Urothelium cell line (cell line): ENCODE data around the gene DNAH17.
A peak's percentile ranks its signal among the peaks of the same experiment; 100 is the strongest.

Source experiments
- DNase-seq: peaks from one replicate; pipeline ENCODE4 v3.0.0; 2011; ENCODE audit warnings: low spot score, mixed read lengths
- FAIRE-seq: peaks from 2 replicates; lab custom pipeline; 2011; peaks lifted over from hg19 to GRCh38; lab: Jason Lieb, UNC

DNAH17 gene

DNA sequence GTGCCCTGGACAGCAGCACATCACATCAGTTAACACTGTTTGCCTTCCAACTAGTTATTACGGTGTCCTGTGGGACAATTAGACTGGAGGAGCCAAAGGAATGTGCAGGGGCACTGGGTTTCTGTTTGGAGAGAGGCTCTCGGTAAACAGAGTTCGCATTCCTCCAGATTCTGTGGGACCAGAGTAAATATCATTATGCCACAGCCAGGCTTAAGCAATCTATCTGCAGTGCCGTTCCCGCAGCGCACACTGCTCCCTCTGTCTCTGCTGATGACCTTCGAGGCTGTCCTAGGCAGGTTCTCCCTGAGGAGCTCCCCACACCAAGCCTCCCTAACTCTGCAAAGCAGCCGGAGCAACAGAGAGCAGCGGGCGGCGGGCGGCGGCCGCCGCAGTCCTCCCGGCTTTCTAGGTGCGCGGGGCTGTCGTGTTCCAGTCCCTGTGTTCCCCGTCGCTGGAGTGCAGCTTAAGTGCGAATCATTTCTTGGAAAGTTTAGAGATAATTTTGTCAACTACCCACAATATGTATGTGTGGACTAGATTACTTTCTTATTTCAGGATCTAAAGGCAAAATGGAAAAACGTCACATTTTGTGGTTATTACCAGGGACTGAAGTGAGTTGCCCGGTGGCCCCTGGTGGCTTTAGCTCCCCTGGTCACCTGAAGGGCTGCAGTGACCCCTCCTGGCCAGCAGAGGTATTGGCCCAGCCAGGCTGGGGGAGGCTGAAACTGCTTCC is 155.5 kb downstream of the DNAH17 start:
- FAIRE-seq (no peak), DNase-seq (peak; percentile 89)

- DNase-seq (no peak), FAIRE-seq (no peak)
These were observed 156.1 kb downstream of the DNAH17 start for GRCh38 chr17:78421084-78421533.

GRCh38 chr17:78419970-78420815 is 157.0 kb downstream of the DNAH17 start:
- no peak for DNase-seq
- FAIRE-seq, result no peak

DNA sequence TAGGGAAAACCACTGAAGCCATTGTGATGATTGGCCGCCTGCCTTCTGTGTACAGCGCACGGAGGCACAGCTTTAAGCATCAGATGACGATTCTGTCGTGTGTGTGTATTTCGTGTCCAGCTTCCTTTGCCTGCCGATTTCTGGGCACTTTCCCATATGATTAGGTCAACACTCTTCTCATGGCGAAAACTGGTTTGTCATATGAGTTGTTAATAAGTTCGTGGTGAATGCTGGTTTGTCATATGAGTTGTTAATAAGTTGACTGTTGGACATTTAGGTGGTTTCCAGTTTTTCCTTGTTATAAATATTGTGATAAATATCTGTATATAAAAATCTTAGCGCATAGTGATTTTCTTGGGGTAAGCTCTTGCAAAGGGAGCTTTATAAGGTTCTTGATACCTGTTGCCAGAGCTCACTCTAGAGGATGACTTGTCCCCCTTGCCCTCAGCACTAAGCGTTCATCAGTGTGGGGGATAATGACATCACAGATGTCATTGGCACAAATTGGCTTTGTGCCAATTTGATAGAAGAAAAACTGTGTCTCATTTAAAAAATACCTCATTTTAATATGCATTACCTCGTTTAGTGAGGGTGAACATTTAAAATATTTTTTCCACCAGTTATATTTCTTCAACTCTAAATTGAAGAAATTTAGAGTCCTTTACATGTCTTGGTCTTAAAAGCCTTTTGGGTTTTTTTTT is 158.7 kb downstream of the DNAH17 start:
- no peak for DNase-seq
- FAIRE-seq, result no peak

- DNase-seq (no peak), FAIRE-seq (peak; percentile 9)
These were observed 159.7 kb downstream of the DNAH17 start for GRCh38 chr17:78417531-78417909.

GRCh38 chr17:78416791-78417530 is 160.2 kb downstream of the DNAH17 start:
- FAIRE-seq (no peak), DNase-seq (no peak)

- no peak for FAIRE-seq
These were observed 161.1 kb downstream of the DNAH17 start for GRCh38 chr17:78415821-78416711.

GRCh38 chr17:78414178-78415162 is 162.7 kb downstream of the DNAH17 start:
- FAIRE-seq (peak; percentile 67), DNase-seq (no peak)

More at GRCh38 chr17:78415821-78416711, 161.1 kb downstream of the DNAH17 start:
- no peak for DNase-seq

- DNase-seq (peak; percentile 35), FAIRE-seq (no peak)
These were observed 164.8 kb downstream of the DNAH17 start for GRCh38 chr17:78412403-78412802.

DNA sequence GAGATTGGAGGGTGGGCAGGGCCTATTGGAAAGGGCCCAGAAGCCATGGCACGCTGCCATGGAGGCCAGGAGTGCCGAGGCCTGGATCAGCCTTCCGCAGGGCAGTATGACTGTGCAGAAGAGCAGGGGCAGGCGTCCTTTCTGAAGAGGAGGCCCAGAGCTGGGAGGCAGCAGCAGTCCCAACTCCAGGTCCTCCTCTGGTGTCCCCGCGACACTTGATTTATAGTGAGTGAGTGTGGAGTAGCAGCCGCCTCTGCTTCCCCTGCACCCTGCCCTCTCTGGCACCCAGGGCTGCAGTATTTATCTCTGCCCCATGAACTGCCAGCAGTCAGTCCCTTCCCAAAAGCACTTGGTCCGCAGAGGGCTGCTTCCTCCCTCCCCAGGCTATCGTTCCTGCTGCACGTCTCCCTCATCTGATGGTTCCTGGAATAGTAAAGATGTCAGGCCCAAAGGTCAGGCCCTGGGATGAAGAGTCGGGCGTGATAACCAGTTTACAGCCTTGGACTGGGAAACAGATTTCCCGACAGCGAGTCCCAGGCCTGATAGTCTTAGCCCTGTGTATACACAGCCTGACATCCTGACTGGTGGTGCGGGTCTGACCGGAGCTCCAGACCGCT is 165.8 kb downstream of the DNAH17 start:
- FAIRE-seq (no peak), DNase-seq (no peak)

GRCh38 chr17:78409191-78409928 is 167.8 kb downstream of the DNAH17 start:
- DNase-seq (no peak), FAIRE-seq (no peak)

GRCh38 chr17:78408476-78409050 is 168.6 kb downstream of the DNAH17 start:
- no peak for FAIRE-seq
- no peak for DNase-seq

GRCh38 chr17:78407387-78408000 is 169.7 kb downstream of the DNAH17 start:
- no peak for DNase-seq
- no peak for FAIRE-seq

- DNase-seq (no peak), FAIRE-seq (no peak)
These were observed 170.3 kb downstream of the DNAH17 start for GRCh38 chr17:78406920-78407319.

DNA sequence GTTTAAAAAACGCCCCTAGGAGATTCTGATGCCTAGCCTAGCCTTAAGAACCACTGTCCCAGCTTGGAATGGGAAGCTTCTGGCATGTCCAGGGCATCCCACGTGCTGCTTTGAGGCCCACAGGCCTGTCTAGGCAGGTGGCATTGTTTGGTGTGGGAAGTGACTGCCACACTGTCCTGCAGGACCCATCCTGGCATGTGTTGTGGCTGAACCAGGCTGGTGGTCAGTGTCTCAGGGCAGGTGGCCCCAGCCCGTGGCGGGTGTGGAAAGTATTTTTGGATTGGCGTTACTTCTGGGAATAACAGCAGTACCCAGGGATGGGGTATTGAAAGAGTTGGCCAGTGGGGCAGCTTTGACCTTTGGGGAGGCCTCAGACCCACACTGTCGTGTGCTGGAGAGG is 170.8 kb downstream of the DNAH17 start:
- FAIRE-seq (no peak), DNase-seq (no peak)

- DNase-seq (no peak), FAIRE-seq (peak; percentile 84)
These were observed 173.4 kb downstream of the DNAH17 start for GRCh38 chr17:78403822-78404221.

DNA sequence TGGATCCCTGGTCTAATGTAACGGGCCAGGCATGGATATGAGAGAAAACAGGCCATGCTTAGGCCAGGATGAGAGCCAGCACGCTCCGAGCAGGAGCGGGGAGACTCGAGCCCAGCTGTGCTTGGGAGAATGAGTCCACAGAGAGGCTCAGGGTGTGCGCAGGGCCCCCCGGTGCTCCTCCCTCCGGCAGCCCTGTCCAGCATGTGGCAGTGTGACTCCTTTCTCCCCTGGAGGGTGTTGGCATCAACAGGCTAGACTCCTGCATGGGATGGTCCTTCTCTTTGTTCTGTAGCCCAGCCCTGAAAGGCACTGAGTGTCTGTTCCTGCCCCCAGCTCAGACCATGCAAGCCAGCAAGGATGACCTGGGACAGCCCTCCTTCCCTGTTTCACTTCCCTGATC is 175.3 kb downstream of the DNAH17 start:
- no peak for DNase-seq
- FAIRE-seq, result no peak
